Activated CD4-positive, alpha-beta T cell treated with anti-CD3 and anti-CD28 coated beads, Interleukin-2, amount 50 U/mL, for 1 hour (primary cell): ENCODE data around the gene OR8G1.
A peak's percentile ranks its signal among the peaks of the same experiment; 100 is the strongest.
"Not testable (repeated sequence)": the region's sequence is repeated elsewhere in the genome, so short reads cannot be mapped to it uniquely, and the experiment has no call there.

Experiments
- DNase-seq: peaks from one replicate; pipeline ENCODE4 v3.0.0-alpha.2; 2020

Gene OR8G1, protein sequence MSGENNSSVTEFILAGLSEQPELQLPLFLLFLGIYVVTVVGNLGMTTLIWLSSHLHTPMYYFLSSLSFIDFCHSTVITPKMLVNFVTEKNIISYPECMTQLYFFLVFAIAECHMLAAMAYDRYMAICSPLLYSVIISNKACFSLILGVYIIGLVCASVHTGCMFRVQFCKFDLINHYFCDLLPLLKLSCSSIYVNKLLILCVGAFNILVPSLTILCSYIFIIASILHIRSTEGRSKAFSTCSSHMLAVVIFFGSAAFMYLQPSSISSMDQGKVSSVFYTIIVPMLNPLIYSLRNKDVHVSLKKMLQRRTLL

DNA sequence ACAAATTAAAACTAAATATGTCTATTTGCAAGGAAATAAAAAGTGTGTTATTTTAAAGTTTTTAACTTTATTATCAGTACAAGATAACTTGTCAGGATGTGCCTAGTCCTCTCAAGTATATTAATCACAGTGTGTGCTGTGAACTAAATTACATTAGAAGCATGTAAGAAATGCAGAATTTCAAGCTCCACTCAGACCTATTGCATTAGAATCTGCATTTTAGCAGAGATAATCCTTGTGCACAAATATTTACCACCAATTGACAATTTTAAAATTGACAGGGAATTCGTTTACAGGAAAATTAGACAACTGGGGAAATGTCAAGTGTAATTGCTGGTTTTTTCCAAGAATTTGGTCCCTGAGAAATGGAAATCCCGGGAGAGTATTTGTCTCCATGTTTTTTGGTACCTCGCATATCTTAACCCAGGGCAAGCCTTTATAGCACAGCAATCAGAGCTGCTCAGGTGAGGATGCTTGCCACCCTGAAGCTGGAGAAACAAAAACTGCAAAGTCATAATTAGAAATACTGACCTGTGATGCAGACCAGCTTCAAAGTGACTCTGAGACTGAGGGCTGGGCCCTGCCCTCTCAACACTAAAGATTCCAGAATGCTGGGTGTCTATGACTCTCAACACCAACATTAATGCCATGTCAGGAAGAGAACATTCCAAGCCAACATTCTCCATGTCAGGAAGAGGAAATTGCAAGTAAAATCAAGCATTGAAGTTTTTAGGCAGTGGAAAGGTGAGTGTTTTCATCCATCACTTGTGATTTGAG lies at the start of gene OR8G1:
TSS of gene OR8G1 (plus strand) at position 475 of the 777 bp plus-strand sequence. CDS start 8,581 bp downstream, outside the sequence.
- no peak for DNase-seq

DNA sequence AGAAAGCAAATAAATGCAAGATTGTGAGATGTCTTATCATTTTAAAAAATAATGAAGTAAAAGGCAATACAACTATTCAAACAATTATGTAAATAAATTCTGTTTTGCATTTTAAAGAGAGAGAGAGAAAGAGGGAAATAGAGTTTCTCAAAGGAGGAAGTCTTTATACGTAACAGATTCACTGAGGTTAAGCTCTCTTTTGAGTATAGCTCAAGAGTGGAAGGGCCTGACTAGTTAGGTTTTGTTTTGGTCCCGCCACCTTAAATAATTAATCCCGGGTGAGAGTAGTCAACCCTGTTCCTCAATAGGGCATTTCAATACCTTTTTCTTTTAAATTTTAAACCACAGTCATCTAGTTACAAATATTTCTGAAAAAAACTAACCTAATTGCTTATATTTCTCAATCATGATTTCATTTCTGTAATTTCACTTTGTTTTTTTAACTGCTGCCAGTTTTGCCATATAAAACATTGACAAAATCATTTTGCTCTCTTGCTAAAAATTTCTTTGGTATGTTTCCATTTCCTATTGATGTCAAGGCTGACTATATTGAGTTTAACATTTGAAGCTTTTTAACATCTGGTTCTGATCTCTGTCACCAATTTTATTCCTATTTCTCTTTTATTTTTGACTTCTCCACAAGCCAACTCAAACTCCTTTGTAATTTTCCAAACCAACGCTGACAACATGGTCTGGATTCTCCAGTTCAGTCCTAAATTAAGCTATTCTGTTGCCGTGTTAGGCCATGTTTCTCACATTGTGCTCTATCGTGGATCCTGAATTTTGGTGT lies 47.5 kb upstream of the OR8G1 start:
- no peak for DNase-seq

DNA sequence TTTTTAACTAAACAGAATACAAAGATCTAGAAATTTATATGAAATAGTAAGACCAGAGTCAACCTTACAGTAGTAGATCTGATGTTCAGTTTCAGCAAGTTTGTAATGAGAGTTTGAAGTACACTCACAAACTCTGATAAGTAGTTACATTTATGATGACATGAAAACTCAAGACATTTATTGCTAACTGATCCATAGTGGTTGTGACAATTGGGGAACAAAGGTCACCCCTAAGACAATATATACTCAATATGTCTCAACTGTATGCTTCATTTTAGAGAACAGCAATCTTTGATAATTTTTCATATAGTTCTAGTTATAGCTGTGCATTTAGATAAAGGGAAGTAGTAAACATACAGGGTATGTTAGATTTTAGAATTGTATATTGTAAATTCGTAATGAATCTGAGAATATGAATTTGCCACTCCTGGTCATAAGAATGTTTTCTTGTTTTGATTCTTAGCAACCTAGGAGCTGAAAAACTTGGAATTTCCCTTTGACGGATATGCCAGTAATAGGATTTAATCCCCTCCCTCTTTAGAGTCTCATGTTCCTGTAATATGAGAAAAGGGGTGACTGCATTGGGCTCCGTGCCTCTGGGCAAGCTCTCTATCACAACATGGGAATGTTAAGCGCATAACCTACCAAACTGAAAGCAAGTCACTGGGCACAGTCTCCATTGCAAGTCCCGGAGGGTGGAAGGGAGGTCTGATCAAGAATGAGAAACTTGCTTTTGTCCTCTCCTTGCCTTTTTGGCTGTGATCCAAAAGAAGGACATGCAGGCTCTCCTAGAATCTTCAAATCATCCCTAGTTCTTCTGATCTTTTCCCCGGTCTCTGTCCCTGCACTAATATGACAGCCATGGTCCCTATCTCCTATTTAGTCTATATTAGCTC lies 46.4 kb upstream of the OR8G1 start:
- no peak for DNase-seq

DNA sequence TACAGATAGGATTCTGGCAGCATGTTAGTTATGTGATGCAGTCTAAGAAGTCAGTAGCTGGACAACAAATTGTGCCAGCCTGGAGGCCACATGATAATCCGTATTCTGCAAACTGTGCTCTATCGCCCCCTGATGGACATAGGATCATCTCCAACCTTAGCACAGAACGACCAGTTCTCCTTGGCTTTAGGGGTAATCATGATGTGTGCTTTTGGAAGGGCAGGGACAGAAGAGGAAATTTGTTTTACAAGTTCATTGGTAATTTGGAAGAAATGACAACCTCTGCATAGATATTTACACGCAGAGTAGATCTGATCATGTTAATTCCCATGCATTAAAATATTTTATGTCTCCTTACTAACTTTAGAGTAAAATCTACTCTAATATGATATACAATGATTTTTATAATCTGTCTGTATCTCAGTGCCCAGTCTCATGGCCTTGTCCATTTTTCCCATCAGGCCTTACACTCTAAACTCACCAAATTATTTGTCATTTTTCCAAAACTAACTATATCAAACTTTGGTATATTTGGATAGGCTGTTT lies 45.6 kb upstream of the OR8G1 start:
- DNase-seq = peak; percentile 13

DNA sequence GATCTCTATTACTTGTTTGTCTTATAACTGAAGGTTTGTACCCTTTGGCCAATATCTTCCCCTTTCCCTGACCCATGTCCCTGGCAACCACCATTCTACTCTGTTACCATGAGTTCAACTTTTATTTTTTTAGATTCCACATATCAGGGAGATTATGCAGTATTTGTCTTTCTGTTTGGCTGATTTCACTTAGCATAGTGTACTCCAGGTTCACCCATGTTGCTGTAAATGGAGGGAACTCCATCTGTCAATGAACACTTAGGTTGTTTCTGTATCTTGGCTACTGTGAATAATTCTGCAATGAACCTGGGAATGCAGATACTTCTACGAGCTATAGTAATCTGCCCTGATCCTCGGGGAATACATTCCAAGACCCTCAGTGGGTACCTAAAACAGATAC lies 42.9 kb upstream of the OR8G1 start:
- no peak for DNase-seq

DNA sequence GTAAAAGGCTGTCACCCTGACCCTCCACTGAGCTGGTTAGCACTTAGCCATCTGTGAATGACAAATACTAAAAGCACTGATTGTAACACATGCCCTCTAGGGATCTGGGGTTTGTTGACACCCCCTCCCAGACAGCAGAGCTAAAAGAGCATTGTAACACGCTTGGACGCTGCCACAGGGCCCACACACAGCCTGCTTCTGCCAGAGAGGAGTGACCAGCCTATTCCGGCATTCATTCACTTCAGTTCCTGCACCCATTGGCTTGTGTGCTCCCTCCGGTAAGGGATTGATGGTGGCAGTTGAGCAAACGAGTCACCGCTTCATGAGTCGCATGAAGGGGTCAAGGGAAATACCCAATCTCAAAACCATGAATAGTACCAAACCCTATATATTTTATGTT lies 42.0 kb upstream of the OR8G1 start:
- DNase-seq = no peak

DNA sequence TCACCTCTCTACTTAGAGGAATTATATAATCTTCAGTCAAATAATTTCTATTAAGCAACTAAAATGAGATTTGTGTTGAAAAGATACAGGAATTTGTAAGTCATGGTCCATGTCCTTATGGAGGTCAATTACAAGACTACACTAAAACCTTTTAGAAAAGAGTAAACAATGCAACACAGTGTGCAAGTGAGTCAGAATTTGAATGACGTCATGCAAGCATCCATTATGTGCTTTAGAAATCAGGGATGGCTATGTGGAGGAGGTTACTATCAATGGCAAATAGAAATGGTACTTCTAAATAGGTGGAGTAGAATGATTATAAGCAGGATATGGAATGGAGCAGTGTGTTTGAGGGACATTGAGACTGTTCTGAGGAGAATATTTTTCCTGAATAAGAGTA lies 41.2 kb upstream of the OR8G1 start:
- no peak for DNase-seq

DNA sequence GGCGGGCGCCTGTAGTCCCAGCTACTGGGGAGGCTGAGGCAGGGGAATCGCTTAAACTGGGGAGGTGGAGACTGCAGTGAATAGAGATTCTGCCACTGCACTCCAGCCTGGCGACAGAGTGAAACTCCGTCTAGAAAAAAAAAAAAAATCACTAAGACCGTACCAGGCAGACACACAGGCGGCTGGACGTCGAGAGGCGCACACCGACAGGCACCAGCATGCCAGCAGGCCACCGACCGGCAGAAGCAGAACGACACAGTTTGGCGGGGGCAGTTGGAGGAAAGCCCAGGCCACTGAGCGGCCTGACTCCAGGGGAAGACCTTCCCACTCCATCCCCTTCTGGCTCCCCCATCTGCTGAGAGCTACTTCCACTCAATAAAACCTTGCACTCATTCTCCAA lies 40.2 kb upstream of the OR8G1 start:
- no peak for DNase-seq

DNA sequence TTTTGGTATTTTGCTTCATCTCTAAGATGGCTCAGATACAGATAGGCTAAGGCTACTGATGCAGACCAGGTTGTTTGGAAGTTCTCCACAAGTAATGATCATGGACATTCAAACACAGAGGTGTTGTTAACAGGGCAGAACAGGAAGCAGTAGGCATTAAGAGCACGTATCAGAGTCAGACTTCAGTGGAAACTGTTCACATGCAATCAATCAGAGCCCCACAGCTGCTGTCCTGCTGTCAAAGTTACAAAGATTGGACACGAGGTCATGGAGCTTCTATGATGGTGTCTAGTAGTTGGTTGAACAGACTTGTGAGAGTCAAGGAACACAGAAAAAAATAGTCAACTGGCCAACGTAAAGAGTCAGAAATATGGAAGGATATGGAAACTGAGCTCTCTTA lies 37.9 kb upstream of the OR8G1 start:
- DNase-seq = no peak

DNA sequence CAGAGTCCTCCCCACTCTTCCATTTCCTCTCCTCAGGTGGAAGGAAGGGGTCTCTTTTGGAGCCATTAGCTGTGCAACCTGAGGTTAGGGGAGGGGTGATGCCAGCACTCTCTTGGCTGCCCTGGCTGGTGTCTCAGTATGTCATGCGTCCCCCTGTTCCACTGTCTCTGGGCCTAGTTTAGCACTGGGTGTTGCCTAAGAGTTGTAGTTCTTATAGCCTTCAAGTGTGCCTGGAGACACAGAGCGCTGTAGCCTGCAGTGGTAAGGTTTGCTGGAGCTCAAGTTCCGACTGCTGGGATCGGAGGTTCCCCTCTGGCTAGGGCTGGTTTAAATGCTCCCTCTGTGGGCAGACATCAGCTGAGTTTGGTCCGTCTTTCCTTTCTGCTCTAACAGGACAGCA lies 36.9 kb upstream of the OR8G1 start:
- DNase-seq = no peak

DNA sequence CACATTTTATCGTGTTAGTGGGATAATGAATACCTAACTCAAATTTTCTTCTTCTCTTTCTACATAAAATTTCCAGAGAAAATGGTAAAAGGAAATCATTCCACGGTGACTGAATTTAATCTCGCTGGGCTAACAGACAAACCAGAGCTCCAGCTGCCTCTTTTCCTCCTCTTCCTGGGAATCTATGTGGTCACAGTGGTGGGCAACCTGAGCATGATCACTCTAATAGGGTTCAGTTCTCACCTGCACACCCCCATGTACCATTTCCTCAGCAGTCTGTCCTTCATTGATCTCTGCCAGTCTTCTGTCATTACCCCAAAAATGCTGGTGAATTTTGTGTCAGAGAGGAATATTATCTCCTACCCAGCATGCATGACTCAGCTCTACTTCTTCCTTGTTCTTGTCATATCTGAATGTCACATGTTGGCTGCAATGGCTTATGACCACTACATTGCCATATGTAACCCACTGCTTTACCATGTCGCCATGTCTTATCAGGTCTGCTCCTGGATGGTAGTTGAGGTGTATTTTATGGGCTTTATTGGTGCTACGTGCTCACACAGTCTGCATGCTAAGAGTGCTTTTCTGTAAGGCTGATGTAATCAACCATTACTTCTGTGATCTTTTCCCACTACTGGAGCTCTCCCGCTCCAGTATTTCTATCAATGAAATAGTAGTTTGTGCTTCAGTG lies 33.6 kb upstream of the OR8G1 start:
- no peak for DNase-seq

DNA sequence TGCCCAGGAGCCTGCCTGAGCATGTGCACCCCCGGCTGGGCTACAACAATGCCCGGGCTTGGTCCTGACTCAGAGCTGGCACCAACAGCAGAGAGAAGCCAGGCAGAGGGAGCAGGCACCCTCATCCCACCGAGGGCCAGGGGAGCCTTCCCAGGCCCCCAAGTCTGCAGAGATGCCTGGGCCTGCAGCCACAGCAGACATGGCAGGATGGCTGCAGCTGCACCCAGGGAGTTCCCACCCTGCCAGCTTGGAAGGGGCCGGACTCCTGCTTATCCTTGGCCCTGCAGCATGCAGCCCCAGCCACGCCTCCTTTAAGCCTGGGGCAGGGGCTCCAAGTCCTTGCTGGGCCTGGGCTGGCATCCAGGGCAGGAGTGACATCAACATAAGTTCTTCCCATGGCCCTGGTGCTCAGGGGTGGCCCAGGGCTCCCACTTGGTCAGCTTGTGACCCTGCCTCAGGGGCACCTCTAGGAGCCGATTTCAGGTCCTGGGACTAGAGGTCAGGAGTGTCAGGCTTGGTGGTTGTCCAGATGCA lies 31.0 kb upstream of the OR8G1 start:
- no peak for DNase-seq

DNA sequence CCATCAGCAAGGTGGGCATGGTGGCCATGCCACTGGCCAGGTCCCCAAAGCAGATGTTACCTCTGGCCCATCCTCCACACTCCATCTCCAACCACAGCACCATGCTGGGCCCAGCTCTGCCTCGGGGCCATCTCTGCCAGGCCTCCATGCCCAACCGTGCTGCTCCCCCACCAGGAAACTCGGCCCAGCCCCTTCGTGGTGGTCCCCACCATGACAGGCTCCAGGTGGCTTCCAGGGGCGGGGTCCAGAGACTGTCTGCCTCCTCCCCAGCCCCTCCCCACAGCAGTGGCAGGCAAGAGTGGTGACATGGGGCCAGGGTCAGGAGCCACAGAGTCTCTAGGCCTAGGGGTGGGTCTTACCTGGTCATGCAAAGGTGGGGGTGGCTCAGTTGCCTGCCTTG lies 30.5 kb upstream of the OR8G1 start:
- DNase-seq = no peak

DNA sequence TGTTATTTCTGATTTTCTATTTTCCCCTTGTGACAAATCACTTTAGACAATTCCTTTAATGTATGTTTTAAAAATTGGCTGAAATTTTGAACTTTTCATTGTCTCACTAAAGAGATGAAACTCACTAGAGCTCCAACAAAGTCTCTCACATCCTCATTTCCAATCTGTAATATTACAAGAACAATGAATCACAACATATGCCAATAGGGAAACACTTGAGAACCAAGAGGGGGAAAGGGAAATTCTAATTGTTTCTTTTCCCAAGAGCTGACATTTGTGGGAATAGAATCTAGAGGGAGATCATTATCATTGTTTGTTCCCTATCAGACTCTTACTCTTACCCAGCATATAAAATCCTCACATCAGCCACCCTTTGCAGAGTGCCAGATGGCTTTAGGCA lies 29.6 kb upstream of the OR8G1 start:
- no peak for DNase-seq

DNA sequence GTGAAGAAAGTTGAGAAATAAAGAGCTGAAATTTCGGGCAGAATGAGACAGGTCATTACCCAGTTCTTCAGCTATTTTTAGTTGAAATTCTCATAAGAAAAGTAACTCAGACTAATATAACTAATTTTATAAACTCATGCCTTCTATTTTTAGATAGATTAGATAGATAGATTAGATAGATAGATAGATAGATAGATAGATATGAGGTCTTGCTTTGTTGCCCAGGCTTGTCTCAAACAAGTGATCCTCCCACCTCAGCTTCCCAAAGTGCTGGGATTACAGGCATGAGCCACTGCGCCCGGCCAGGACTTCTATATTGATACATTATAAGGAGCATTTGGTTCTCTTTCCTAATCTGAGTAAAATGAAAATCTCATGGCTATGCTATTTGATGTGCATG lies 26.9 kb upstream of the OR8G1 start:
- DNase-seq = no peak

DNA sequence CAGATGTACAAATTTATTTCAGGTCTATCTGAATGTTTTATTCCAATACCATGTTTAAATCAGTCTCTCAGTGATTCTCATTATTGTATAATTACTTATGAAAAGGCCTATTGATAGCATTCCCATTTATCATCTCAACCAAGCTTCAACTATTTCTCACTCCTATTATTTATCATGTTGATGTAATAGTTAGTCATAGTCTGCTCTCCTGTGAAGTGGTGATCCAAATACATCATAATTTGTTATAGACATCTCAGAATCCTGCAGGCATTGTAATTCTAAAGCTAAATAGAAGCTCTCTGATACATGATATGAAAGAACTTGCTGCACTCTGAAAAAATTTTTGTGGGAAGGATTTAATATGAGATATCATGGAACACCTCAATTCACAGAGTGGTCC lies 21.8 kb upstream of the OR8G1 start:
- no peak for DNase-seq

DNA sequence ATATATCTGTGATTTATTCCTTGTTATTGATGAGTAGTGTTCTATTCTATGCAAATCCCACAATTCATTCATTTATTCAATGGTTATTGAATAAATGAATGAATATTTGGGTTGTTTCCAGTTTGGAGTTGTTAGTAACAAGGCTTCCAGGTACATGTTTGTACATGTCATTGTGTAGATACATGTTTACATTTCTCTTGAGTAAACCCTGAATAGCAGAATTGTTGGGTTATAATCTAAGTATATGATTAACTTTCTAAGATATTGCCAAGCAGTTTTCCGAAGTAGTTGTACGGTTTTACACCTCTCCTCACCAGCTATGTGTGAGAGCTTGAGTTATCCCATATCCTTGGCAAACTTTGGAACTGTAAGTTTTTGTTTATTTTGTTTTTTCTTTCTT lies 18.5 kb upstream of the OR8G1 start:
- DNase-seq = no peak

DNA sequence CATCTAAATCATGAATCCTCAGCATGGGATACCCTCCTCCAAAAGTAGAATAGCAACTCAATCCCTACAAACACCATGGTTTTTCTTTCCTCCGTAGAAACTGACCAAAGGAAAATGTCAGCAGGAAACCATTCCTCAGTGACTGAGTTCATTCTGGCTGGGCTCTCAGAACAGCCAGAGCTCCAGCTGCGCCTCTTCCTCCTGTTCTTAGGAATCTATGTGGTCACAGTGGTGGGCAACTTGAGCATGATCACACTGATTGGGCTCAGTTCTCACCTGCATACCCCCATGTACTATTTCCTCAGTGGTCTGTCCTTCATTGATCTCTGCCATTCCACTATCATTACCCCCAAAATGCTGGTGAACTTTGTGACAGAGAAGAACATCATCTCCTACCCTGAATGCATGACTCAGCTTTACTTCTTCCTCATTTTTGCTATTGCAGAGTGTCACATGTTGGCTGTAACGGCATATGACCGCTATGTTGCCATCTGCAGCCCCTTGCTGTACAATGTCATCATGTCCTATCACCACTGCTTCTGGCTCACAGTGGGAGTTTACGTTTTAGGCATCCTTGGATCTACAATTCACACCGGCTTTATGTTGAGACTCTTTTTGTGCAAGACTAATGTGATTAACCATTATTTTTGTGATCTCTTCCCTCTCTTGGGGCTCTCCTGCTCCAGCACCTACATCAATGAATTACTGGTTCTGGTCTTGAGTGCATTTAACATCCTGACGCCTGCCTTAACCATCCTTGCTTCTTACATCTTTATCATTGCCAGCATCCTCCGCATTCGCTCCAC lies 16.1 kb upstream of the OR8G1 start:
- DNase-seq = not testable (repeated sequence)

DNA sequence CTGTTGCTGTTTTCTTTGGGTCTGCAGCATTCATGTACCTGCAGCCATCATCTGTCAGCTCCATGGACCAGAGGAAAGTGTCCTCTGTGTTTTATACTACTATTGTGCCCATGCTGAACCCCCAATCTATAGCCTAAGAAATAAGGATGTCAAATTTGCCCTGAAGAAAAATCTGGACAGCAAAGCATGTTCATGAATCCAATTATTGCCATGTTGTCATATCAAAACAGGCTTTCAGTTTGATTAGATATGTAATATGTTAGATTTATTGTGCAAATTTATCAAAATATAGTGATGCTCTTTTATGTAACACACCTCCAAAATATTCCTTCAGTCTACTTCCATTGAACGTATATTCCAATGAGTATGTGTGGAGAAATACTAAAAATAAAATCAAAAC lies 15.4 kb upstream of the OR8G1 start:
- no peak for DNase-seq

DNA sequence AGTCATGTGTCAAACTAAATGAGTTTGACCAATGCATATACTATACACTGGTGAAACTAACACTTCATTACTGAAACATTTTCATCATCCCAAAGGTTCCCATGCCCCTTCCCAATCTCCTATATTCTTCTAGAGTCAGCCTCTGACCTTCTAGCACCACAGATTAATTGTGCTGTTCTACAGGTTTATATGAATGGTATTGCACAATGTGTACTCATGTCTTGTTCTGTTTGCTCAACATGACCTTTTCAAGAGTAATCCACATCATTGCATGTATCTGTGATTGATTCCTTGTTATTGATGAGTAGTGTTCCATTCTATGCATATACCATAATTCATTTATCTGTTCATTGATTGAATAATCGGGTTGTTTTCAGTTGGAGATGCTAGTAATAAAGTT lies 7.5 kb upstream of the OR8G1 start:
- no peak for DNase-seq

DNA sequence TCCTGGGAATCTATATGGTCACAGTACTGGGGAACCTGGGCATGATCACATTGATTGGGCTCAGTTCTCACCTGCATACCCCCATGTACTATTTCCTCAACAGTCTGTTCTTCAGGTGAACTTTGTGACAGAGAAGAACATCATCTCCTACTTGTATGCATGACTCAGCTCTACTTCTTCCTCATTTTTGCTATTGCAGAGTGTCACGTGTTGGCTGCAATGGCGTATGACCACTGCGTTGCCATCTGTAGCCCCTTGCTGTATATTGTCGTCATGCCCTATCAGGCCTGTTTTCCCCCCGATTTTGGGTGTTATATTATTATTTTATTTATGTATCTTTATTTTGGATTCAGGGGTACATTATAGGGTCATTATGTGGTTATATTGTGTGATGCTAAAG lies 2.4 kb upstream of the OR8G1 start:
- DNase-seq = no peak
